ENCODE results near the gene CDCA8. TPM values are rescaled to one million over a fixed set of nuclear protein-coding genes. Genes with fewer than 3 reads are reported as not detected.

CDCA8 gene
- total and polyA plus RNA-seq, 5 experiments from 2014 or later = 0.40 to 2.0 (median 1.0) TPM

GRCh38 chr1:37720231-37721130 lies 28.2 kb downstream of the CDCA8 start:
- Mint-ChIP-seq H3K4me3 (no peak overlapping the region), H3K4me1 (no peaks in the 10 kb centered on the region), H3K9me3 (no peaks in the 10 kb centered on the region), H3K36me3 (no peaks in the 10 kb centered on the region), H3K27me3 (peaks cover 2 to 33% (median 9%) of the 10 kb centered on the region in 5 donors), H3K27ac (no peak overlapping the region)
- POLR2A ChIA-PET = no interaction called here
- DNase-seq = no peak
- ATAC-seq = no peak

- Mint-ChIP-seq H3K4me3 (no peak overlapping the region), H3K36me3 (no peaks in the 10 kb centered on the region), H3K9me3 (no peaks in the 10 kb centered on the region), H3K4me1 (no peaks in the 10 kb centered on the region), H3K27ac (no peak overlapping the region), H3K27me3 (peaks cover 2 to 33% (median 12%) of the 10 kb centered on the region in 5 donors)
- DNase-seq = no peak
- ATAC-seq = no peak
- POLR2A ChIA-PET = no interaction called here
These were observed 29.2 kb downstream of the CDCA8 start for GRCh38 chr1:37721565-37721964.

- POLR2A ChIA-PET = no interaction called here
- Mint-ChIP-seq H3K27me3 (peaks cover 2 to 31% (median 13%) of the 10 kb centered on the region in 5 donors), H3K36me3 (no peaks in the 10 kb centered on the region), H3K27ac (no peak overlapping the region), H3K4me1 (no peaks in the 10 kb centered on the region), H3K9me3 (no peaks in the 10 kb centered on the region), H3K4me3 (no peak overlapping the region)
- ATAC-seq (no peak), DNase-seq (no peak)
These were observed 30.1 kb downstream of the CDCA8 start for GRCh38 chr1:37722181-37723071.

GRCh38 chr1:37723072-37723389 lies 30.7 kb downstream of the CDCA8 start:
- no peak overlapping the region for H3K4me3 Mint-ChIP-seq
- DNase-seq (no peak), ATAC-seq (no peak)
- H3K9me3 Mint-ChIP-seq = no peaks in the 10 kb centered on the region
- H3K4me1 Mint-ChIP-seq = no peaks in the 10 kb centered on the region
- peaks cover 2 to 37% (median 19%) of the 10 kb centered on the region in 5 donors for H3K27me3 Mint-ChIP-seq
- POLR2A ChIA-PET = no interaction called here
- H3K36me3 Mint-ChIP-seq = no peaks in the 10 kb centered on the region
- H3K27ac Mint-ChIP-seq = no peak overlapping the region

- no peaks in the 10 kb centered on the region for H3K36me3 Mint-ChIP-seq
- peaks cover 2 to 42% (median 23%) of the 10 kb centered on the region in 5 donors for H3K27me3 Mint-ChIP-seq
- no peak overlapping the region for H3K4me3 Mint-ChIP-seq
These were observed 31.2 kb downstream of the CDCA8 start for GRCh38 chr1:37723390-37724078.

GRCh38 chr1:37724575-37724974 lies 32.3 kb downstream of the CDCA8 start:
- Mint-ChIP-seq H3K4me3 (no peak overlapping the region), H3K36me3 (no peaks in the 10 kb centered on the region), H3K27ac (no peak overlapping the region), H3K9me3 (no peaks in the 10 kb centered on the region), H3K4me1 (no peaks in the 10 kb centered on the region), H3K27me3 (peaks cover 2 to 46% (median 25%) of the 10 kb centered on the region in 5 donors)
- ATAC-seq = no peak
- no peak for DNase-seq
- POLR2A ChIA-PET = no interaction called here

More at GRCh38 chr1:37723390-37724078, 31.2 kb downstream of the CDCA8 start:
- Mint-ChIP-seq H3K4me1 (no peaks in the 10 kb centered on the region), H3K9me3 (no peaks in the 10 kb centered on the region), H3K27ac (peak overlapping the region in 2 of 10 donors; percentile 14 to 53)
- no peak for ATAC-seq
- DNase-seq = no peak
- POLR2A ChIA-PET = no interaction called here

- no peaks in the 10 kb centered on the region for H3K36me3 Mint-ChIP-seq
These were observed 33.7 kb downstream of the CDCA8 start for GRCh38 chr1:37725851-37726613.

GRCh38 chr1:37726751-37727585 lies 34.7 kb downstream of the CDCA8 start:
- H3K27ac Mint-ChIP-seq = peak overlapping the region in 1 of 10 donors; percentile 49
- H3K27me3 Mint-ChIP-seq = peaks cover 3 to 46% (median 29%) of the 10 kb centered on the region in 5 donors
- POLR2A ChIA-PET = no interaction called here
- no peaks in the 10 kb centered on the region for H3K36me3 Mint-ChIP-seq
- no peak overlapping the region for H3K4me3 Mint-ChIP-seq
- ATAC-seq = no peak
- H3K9me3 Mint-ChIP-seq = no peaks in the 10 kb centered on the region
- DNase-seq = no peak
- H3K4me1 Mint-ChIP-seq = no peaks in the 10 kb centered on the region

More at GRCh38 chr1:37725851-37726613, 33.7 kb downstream of the CDCA8 start:
- Mint-ChIP-seq H3K4me3 (no peak overlapping the region), H3K9me3 (no peaks in the 10 kb centered on the region), H3K27me3 (peaks cover 3 to 46% (median 28%) of the 10 kb centered on the region in 5 donors), H3K4me1 (no peaks in the 10 kb centered on the region), H3K27ac (no peak overlapping the region)
- no peak for ATAC-seq
- no peak for DNase-seq
- POLR2A ChIA-PET = no interaction called here

- ATAC-seq = no peak
- H3K9me3 Mint-ChIP-seq = no peaks in the 10 kb centered on the region
- POLR2A ChIA-PET = no interaction called here
- H3K36me3 Mint-ChIP-seq = no peaks in the 10 kb centered on the region
- no peak overlapping the region for H3K27ac Mint-ChIP-seq
- no peak for DNase-seq
- no peaks in the 10 kb centered on the region for H3K4me1 Mint-ChIP-seq
- H3K4me3 Mint-ChIP-seq = no peak overlapping the region
- peaks cover 9 to 50% (median 42%) of the 10 kb centered on the region in 5 donors for H3K27me3 Mint-ChIP-seq
These were observed 36.1 kb downstream of the CDCA8 start for GRCh38 chr1:37728416-37728815.

GRCh38 chr1:37730376-37730775 lies 38.1 kb downstream of the CDCA8 start:
- DNase-seq = no peak
- H3K27me3 Mint-ChIP-seq = peaks cover 19 to 55% (median 45%) of the 10 kb centered on the region in 5 donors
- H3K27ac Mint-ChIP-seq = peak overlapping the region in 1 of 10 donors; percentile 4

GRCh38 chr1:37731312-37732019 lies 39.1 kb downstream of the CDCA8 start:
- H3K36me3 Mint-ChIP-seq = no peaks in the 10 kb centered on the region

More at GRCh38 chr1:37730376-37730775, 38.1 kb downstream of the CDCA8 start:
- POLR2A ChIA-PET = no interaction called here
- Mint-ChIP-seq H3K36me3 (no peaks in the 10 kb centered on the region), H3K4me3 (no peak overlapping the region), H3K4me1 (peaks cover 0 to 7% (median 2%) of the 10 kb centered on the region in 4 donors), H3K9me3 (no peaks in the 10 kb centered on the region)
- ATAC-seq = no peak

More at GRCh38 chr1:37731312-37732019, 39.1 kb downstream of the CDCA8 start:
- Mint-ChIP-seq H3K27me3 (peaks cover 25 to 59% (median 45%) of the 10 kb centered on the region in 5 donors), H3K27ac (peak overlapping the region in 1 of 10 donors; percentile 34), H3K9me3 (no peaks in the 10 kb centered on the region), H3K4me3 (no peak overlapping the region), H3K4me1 (peaks cover 0 to 7% (median 2%) of the 10 kb centered on the region in 4 donors)
- POLR2A ChIA-PET = no interaction called here
- ATAC-seq = no peak
- no peak for DNase-seq
